ENCODE results near the gene AFAP1L1. TPM values are rescaled to one million over a fixed set of nuclear protein-coding genes. Genes with fewer than 3 reads are reported as not detected.

Gene AFAP1L1
- total and polyA plus RNA-seq, 10 of the 15 experiments (the other 5 are each of a cell fraction or from before 2014, with no cell fraction given): 0.11 TPM; not detected in 9

- no peak overlapping the region for H2AFZ ChIP-seq (ENCODE audit: control insufficient read depth, low read depth, low read length)
- peaks cover 2 to 3% of the 10 kb centered on the region in 2 experiments; a peak in 3 of 4 replicates for H3K27me3 ChIP-seq (replicated peaks in 1 of 2; ENCODE audit: control insufficient read depth in 2 of 2, insufficient read depth in 2 of 2, low read length in 1 of 2)
- ChIA-PET RAD21 (ENCODE audit: unreplicated experiment) (no interaction called here), SMC1A (ENCODE audit: uncharacterized antibody, unreplicated experiment) (no interaction called here), POLR2A (no interaction called here), CTCF (no interaction called here)
- in situ Hi-C loops (cut with MboI): no loop called here
- BruUV-seq (replicated peaks): no TSS peak
- no peak for DNase-seq (ENCODE audit: low read depth, low spot score)
- ATAC-seq: no peak
- intact Hi-C loops (cut with micrococcal nuclease; ENCODE audit: unreplicated experiment): no loop called here
- H3K27ac ChIP-seq (ENCODE audit: control insufficient read depth, insufficient read depth): no peak overlapping the region
- H3K79me2 ChIP-seq (ENCODE audit: control insufficient read depth, insufficient read depth, low read length): no peaks in the 10 kb centered on the region
- 8% methylated on average over 6 of the region's 6 CpGs for WGBS (ENCODE audit: insufficient coverage, insufficient replicate concordance, low lambda C conversion rate, missing lambda C conversion rate)
- no peak overlapping the region for H3K9ac ChIP-seq (ENCODE audit: control insufficient read depth, insufficient read depth, low read length)
- H3K4me1 ChIP-seq (ENCODE audit: control insufficient read depth, insufficient read depth, low read length): no peaks in the 10 kb centered on the region
- no peaks in the 10 kb centered on the region for H3K9me3 ChIP-seq (replicated peaks; ENCODE audit: control insufficient read depth, insufficient read depth, low read length)
- no peak for FAIRE-seq
- H4K20me1 ChIP-seq (ENCODE audit: control insufficient read depth, insufficient read depth): no peaks in the 10 kb centered on the region
- H3K4me3 ChIP-seq: no peak overlapping the region
- H3K36me3 ChIP-seq (ENCODE audit: control insufficient read depth in 2 of 2, insufficient read depth in 2 of 2, low read length in 1 of 2): no peaks in the 10 kb centered on the region
- no peak overlapping the region for H3K4me2 ChIP-seq (ENCODE audit: control insufficient read depth, insufficient read depth)
- TF ChIP-seq, protein P1, sequence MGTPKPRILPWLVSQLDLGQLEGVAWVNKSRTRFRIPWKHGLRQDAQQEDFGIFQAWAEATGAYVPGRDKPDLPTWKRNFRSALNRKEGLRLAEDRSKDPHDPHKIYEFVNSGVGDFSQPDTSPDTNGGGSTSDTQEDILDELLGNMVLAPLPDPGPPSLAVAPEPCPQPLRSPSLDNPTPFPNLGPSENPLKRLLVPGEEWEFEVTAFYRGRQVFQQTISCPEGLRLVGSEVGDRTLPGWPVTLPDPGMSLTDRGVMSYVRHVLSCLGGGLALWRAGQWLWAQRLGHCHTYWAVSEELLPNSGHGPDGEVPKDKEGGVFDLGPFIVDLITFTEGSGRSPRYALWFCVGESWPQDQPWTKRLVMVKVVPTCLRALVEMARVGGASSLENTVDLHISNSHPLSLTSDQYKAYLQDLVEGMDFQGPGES (IDR thresholded peaks at IDR 0.05): no peak
- TF ChIP-seq ETV6 (conservative IDR thresholded peaks at IDR 0.05 in 1 of 2, IDR thresholded peaks at IDR 0.05 in 1 of 2; ENCODE audit: borderline replicate concordance in 1 of 2, low read depth in 1 of 2) (no peak), POLR2AphosphoS2 (IDR thresholded peaks at IDR 0.05; ENCODE audit: low read depth, low read length) (no peak), YY1 (IDR thresholded peaks at IDR 0.05; ENCODE audit: low read depth, low read length) (no peak), SP1 (IDR thresholded peaks at IDR 0.05; ENCODE audit: low read depth, low read length) (no peak), BACH1 (IDR thresholded peaks at IDR 0.05; ENCODE audit: borderline replicate concordance) (no peak), ZNF207 (IDR thresholded peaks at IDR 0.05; ENCODE audit: borderline replicate concordance) (no peak), PAX8 (IDR thresholded peaks at IDR 0.05) (no peak), CBX3 (IDR thresholded peaks at IDR 0.05; ENCODE audit: borderline replicate concordance, low read depth) (no peak), MYC (IDR thresholded peaks at IDR 0.05; ENCODE audit: insufficient read depth, insufficient read length, insufficient replicate concordance, low read length, severe bottlenecking) (no peak), EZH2 (IDR thresholded peaks at IDR 0.05; ENCODE audit: borderline replicate concordance, control insufficient read depth, low read depth, low read length) (no peak), SUPT20H (IDR thresholded peaks at IDR 0.05; ENCODE audit: borderline replicate concordance, control insufficient read depth, low read depth, low read length) (no peak), E4F1 (IDR thresholded peaks at IDR 0.05; ENCODE audit: borderline replicate concordance, partially characterized antibody) (no peak), NFIC (IDR thresholded peaks at IDR 0.05; ENCODE audit: low read depth, low read length) (no peak), SUZ12 (IDR thresholded peaks at IDR 0.05; ENCODE audit: unreplicated experiment) (no peak)
- TF ChIP-seq, protein P2, sequence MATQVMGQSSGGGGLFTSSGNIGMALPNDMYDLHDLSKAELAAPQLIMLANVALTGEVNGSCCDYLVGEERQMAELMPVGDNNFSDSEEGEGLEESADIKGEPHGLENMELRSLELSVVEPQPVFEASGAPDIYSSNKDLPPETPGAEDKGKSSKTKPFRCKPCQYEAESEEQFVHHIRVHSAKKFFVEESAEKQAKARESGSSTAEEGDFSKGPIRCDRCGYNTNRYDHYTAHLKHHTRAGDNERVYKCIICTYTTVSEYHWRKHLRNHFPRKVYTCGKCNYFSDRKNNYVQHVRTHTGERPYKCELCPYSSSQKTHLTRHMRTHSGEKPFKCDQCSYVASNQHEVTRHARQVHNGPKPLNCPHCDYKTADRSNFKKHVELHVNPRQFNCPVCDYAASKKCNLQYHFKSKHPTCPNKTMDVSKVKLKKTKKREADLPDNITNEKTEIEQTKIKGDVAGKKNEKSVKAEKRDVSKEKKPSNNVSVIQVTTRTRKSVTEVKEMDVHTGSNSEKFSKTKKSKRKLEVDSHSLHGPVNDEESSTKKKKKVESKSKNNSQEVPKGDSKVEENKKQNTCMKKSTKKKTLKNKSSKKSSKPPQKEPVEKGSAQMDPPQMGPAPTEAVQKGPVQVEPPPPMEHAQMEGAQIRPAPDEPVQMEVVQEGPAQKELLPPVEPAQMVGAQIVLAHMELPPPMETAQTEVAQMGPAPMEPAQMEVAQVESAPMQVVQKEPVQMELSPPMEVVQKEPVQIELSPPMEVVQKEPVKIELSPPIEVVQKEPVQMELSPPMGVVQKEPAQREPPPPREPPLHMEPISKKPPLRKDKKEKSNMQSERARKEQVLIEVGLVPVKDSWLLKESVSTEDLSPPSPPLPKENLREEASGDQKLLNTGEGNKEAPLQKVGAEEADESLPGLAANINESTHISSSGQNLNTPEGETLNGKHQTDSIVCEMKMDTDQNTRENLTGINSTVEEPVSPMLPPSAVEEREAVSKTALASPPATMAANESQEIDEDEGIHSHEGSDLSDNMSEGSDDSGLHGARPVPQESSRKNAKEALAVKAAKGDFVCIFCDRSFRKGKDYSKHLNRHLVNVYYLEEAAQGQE (IDR thresholded peaks at IDR 0.05; ENCODE audit: low read depth, low read length): no peak
These were observed 42.2 kb upstream of the AFAP1L1 start for GRCh38 chr5:149229298-149229937.

Measured in GM12878 (cell line).